D341Med (cell line): Measurements from ENCODE around the gene MAN2B2.

Experiments used
- DNase-seq: peaks from one replicate; pipeline ENCODE4 v3.0.0; 2012; ENCODE audit warnings: low spot score

The MAN2B2 gene

DNA sequence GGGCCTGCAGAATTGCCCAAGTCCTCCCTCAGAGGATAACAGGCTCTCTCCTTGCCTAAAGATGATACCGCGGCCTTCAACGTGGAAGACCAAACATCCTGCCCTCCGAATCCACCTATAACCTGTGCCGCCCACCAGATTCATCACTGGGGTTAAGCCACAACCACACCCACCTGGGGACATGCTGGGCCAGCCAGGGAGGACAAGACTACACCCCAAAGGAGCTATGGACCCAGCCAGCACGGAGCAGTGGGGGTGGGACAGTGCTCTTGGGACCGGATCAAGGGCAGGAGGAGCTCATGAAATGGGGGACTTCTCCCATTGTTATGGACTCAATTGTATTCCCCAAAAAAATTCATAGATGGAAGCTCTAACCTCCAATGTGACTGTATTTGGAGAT lies 6.8 kb upstream of the MAN2B2 start:
- DNase-seq = no peak

- DNase-seq = no peak
Measured at GRCh38 chr4:6568689-6569332, 6.2 kb upstream of the MAN2B2 start.

GRCh38 chr4:6571608-6572007 lies 3.4 kb upstream of the MAN2B2 start:
- DNase-seq = no peak

DNA sequence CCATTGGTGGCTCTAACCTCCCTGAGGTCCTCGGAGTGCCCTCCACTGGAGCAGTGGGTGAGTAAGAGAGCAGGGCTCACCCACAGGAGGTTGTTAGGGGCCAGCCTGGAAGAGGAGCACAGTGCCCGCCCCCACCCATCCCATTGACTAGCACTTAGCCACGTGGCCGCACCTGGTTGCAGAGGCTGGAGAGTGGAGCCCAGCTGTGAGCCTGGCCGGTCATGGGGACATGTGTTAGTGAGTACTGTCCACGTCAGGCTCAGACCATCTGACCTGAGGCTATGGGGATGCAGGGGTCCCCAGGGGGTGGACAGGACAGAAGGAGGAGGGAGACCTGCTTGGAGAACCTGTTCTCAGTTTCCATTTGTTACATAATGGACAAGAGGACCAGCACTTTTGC lies 1.4 kb upstream of the MAN2B2 start:
- DNase-seq = no peak

- DNase-seq = no peak
Measured at GRCh38 chr4:6573986-6574746, 823 bp upstream of the MAN2B2 start.

- no peak for DNase-seq
Measured at GRCh38 chr4:6575503-6576240, 683 bp downstream of the MAN2B2 start.

- DNase-seq = no peak
Measured at GRCh38 chr4:6576512-6576911, 1.5 kb downstream of the MAN2B2 start.

- DNase-seq = no peak
Measured at GRCh38 chr4:6576932-6577331, 1.9 kb downstream of the MAN2B2 start.

DNA sequence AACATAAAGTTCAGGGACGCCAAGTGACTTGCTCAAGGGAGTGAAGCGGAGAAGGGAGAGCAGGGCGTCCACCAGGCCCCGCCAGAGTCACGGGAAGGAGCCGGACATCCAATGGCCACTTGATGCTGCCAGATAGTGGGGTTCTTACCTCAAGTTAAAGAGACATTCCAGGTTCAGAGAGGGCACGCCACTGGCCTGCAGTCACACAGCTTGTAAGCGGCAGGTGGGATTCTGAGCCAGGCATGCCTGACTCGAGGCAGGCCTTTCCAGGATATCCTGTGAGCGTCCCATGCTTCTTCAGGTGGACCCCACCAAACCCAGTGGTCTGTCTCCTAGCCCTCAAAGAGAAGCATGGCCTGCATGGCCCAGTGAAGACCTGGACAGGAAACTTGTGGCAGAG lies 2.4 kb downstream of the MAN2B2 start:
- no peak for DNase-seq

DNA sequence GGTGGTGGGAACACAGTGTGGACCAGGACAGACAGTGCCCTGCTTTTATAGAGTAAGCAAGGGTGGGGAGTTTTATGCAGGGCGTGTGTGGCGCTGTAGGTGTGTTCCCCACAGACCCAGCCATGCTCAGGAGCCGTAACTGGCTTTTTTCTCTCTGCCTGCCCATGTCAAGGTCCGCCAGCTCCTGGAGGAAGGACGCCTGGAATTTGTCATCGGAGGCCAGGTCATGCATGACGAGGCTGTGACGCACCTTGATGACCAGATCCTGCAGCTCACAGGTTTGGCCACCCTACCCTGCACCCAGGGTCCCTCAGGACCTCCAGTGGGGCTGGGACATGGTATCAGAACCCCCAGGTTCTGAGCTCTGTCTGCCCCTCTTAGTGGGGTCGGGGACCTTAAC lies 3.2 kb downstream of the MAN2B2 start:
- no peak for DNase-seq

- no peak for DNase-seq
Measured at GRCh38 chr4:6580353-6580752, 5.4 kb downstream of the MAN2B2 start.

- no peak for DNase-seq
Measured at GRCh38 chr4:6581566-6582121, 6.7 kb downstream of the MAN2B2 start.

GRCh38 chr4:6582889-6583490 lies 8.0 kb downstream of the MAN2B2 start:
- no peak for DNase-seq

DNA sequence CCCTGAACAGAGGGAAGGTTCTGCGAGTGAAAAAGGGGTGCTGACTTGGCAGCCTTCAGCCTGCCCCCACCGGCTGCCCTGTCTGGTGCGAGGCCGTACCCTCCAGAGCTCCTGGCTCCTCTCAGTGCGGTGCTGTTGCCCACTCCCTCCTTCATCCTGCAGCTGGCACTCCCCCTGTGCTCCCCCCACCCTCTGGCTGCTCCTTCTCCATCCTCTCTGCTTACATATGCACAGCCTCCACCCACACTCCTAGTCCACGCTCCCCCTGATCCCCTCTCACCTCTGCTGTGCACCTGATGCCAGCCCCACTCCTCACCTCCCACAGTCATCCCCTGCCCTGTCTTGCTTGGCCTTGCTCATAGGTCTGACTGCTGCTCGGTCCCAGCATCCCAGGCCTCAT lies 9.9 kb downstream of the MAN2B2 start:
- DNase-seq = no peak

DNA sequence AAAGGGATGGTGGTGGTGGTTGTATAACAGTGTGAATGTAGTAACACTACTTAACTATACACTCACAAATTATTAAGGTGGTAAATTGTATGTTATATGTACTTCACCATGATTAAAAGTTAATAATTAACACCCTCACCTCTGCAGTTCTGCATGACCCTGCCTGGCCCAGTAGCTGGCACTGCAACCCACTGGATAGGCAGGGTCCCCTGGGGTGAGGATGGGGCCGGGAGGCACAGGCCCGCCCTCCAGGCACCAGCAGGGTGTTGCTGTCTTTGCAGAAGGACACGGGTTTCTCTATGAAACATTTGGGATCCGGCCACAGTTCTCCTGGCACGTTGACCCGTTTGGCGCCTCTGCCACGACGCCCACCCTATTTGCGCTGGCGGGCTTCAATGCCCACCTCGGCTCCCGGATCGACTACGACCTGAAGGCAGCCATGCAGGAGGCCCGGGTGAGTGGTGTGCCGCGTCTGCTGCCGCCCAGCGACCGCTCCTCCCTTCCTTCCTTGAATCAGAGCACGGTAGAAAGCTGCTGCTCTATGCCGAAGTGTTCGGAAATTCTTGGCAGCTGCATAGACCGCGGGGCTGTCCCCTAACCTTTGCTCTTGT lies 11.8 kb downstream of the MAN2B2 start:
- no peak for DNase-seq

GRCh38 chr4:6589444-6589843 lies 14.5 kb downstream of the MAN2B2 start:
- no peak for DNase-seq

DNA sequence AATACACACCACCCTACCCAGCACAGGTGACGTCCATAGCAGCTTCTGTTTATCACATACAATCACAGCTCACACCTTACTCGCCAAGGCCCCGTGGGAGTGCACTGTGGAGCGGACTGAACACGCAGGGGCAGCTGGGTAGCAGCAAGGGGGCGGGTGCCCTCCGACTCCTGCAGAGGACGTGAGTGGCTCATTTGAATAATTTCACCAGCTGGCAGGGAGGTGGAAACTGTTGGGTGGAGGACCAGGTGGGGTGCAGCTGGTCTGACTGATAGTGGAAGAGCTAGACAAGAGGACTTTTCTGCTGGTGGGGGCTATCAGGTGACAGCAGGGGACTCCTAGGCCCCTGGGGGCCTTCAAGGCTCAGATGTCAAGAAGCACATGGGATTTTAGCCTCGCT lies 16.3 kb downstream of the MAN2B2 start:
- DNase-seq = no peak

DNA sequence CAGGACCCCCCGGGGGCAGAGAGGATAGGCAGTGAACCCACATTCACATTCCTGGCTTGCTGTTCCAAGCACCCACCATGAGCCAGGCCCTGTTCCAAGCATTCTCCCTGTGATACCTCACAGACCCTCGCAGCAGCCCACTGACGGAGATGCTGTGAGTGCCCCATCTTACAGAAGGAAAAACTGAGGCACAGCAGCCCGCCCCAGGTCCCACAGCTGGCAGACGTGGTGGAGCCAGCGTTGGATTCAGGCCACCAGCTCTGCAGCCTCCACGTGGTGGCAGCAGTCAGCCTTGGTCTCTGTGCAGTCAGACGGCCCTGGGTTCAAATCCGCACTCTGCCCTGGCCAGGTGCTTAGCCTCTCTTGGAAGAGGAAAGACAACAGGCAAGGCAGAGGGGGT lies 16.8 kb downstream of the MAN2B2 start:
- DNase-seq = peak; percentile 63

GRCh38 chr4:6592804-6593563 lies 18.0 kb downstream of the MAN2B2 start:
- no peak for DNase-seq

DNA sequence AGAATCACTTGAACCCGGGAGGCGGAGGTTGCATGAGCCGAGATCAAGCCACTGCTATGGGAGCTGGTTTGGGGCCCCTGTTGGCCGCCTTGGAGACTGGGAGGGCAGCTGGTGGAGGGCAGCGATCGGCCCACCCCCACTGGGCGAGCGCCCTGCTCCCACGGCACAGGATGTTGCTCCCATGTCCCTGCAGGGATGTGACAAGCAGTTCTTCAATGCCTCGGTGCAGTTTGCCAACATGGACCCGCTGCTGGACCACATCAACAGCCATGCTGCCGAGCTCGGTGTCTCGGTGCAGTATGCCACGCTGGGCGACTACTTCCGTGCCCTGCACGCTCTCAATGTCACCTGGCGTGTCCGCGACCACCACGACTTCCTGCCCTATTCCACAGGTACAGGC lies 19.4 kb downstream of the MAN2B2 start:
- DNase-seq = no peak

- no peak for DNase-seq
Measured at GRCh38 chr4:6594826-6595355, 19.9 kb downstream of the MAN2B2 start.
